Measurements from ENCODE around the gene TRIP4.
A peak's percentile ranks its signal among the peaks of the same experiment; 100 is the strongest.

Gene TRIP4

GRCh38 chr15:64438653-64439447 is 51.2 kb downstream of the TRIP4 start:
- H3K36me3 ChIP-seq (ENCODE audit: control insufficient read depth in 1 of 2, insufficient read depth in 2 of 2, low read depth in 1 of 2, low read length in 2 of 2) = peaks cover 8 to 19% of the 10 kb centered on the region in 2 experiments
- no peak overlapping the region for H3K23ac ChIP-seq (ENCODE audit: low read length in 2 of 2)
- H3K4me3 ChIP-seq (ENCODE audit: insufficient read depth in 1 of 2, low read depth in 1 of 2, low read length in 2 of 2) = no peak overlapping the region
- no peak overlapping the region for H2BK15ac ChIP-seq (ENCODE audit: low read depth, poor library complexity, severe bottlenecking)
- no peak overlapping the region for H3K4ac ChIP-seq (ENCODE audit: low read depth in 1 of 2, low read length in 2 of 2)
- H2BK5ac ChIP-seq (ENCODE audit: low read depth, low read length, poor library complexity, severe bottlenecking) = no peak overlapping the region
- peaks cover 7% of the 10 kb centered on the region for H3K79me1 ChIP-seq (replicated peaks; ENCODE audit: low read length, poor library complexity, severe bottlenecking)
- H2AFZ ChIP-seq (ENCODE audit: low read depth, low read length) = no peak overlapping the region
- H4K91ac ChIP-seq (ENCODE audit: low read length) = no peak overlapping the region
- no peak overlapping the region for H2BK120ac ChIP-seq (ENCODE audit: low read depth, low read length)
- no peak overlapping the region for H3K4me2 ChIP-seq (ENCODE audit: low read length, poor library complexity, severe bottlenecking)
- no peak overlapping the region for H2BK12ac ChIP-seq (ENCODE audit: low read length in 2 of 2)
- no peak overlapping the region for H3K14ac ChIP-seq (ENCODE audit: low read length in 2 of 2)
- no peak overlapping the region for H3K9ac ChIP-seq (ENCODE audit: low read length)
- 74% methylated on average over 5 of the region's 6 CpGs for WGBS
- H3K27me3 ChIP-seq (ENCODE audit: control insufficient read depth in 1 of 2, insufficient read depth in 1 of 2, low read length in 2 of 2) = no peaks in the 10 kb centered on the region
- no peak for DNase-seq
- no peak overlapping the region for H2AK5ac ChIP-seq (ENCODE audit: low read length, severe bottlenecking)
- no peaks in the 10 kb centered on the region for H3K4me1 ChIP-seq (ENCODE audit: control insufficient read depth, insufficient read depth, low read depth, low read length)
- no peaks in the 10 kb centered on the region for H3K9me3 ChIP-seq (ENCODE audit: control insufficient read depth, low read length)
- no peak overlapping the region for H3K27ac ChIP-seq (ENCODE audit: low read length, poor library complexity, severe bottlenecking)
- no peak overlapping the region for H4K8ac ChIP-seq (ENCODE audit: low read length)
- H3K18ac ChIP-seq (ENCODE audit: low read depth in 1 of 2, low read length in 2 of 2) = no peak overlapping the region

GRCh38 chr15:64441852-64442251 is 54.2 kb downstream of the TRIP4 start:
- no peak overlapping the region for H2AFZ ChIP-seq (ENCODE audit: low read depth, low read length)
- no peak overlapping the region for H2BK12ac ChIP-seq (ENCODE audit: low read length in 2 of 2)
- H3K4me2 ChIP-seq (ENCODE audit: low read length, poor library complexity, severe bottlenecking) = no peak overlapping the region
- no peak overlapping the region for H3K4me3 ChIP-seq (ENCODE audit: insufficient read depth in 1 of 2, low read depth in 1 of 2, low read length in 2 of 2)
- H2AK5ac ChIP-seq (ENCODE audit: low read length, severe bottlenecking) = no peak overlapping the region
- H2BK120ac ChIP-seq (ENCODE audit: low read depth, low read length) = no peak overlapping the region
- H3K14ac ChIP-seq (ENCODE audit: low read length in 2 of 2) = no peak overlapping the region
- no peak overlapping the region for H4K8ac ChIP-seq (ENCODE audit: low read length)
- no peak overlapping the region for H3K23ac ChIP-seq (ENCODE audit: low read length in 2 of 2)
- H3K9me3 ChIP-seq (ENCODE audit: control insufficient read depth, low read length) = no peaks in the 10 kb centered on the region
- 99% methylated on average over 3 of the region's 3 CpGs for WGBS
- H2BK5ac ChIP-seq (ENCODE audit: low read depth, low read length, poor library complexity, severe bottlenecking) = no peak overlapping the region
- no peak overlapping the region for H3K27ac ChIP-seq (ENCODE audit: low read length, poor library complexity, severe bottlenecking)
- H3K18ac ChIP-seq (ENCODE audit: low read depth in 1 of 2, low read length in 2 of 2) = no peak overlapping the region
- H3K36me3 ChIP-seq (ENCODE audit: control insufficient read depth in 1 of 2, insufficient read depth in 2 of 2, low read depth in 1 of 2, low read length in 2 of 2) = peaks cover 3 to 21% of the 10 kb centered on the region in 2 experiments
- DNase-seq = no peak
- H3K9ac ChIP-seq (ENCODE audit: low read length) = no peak overlapping the region
- H4K91ac ChIP-seq (ENCODE audit: low read length) = no peak overlapping the region
- peaks cover 5% of the 10 kb centered on the region for H3K79me1 ChIP-seq (replicated peaks; ENCODE audit: low read length, poor library complexity, severe bottlenecking)
- H3K27me3 ChIP-seq (ENCODE audit: control insufficient read depth in 1 of 2, insufficient read depth in 1 of 2, low read length in 2 of 2) = no peaks in the 10 kb centered on the region
- no peak overlapping the region for H2BK15ac ChIP-seq (ENCODE audit: low read depth, poor library complexity, severe bottlenecking)
- H3K4ac ChIP-seq (ENCODE audit: low read depth in 1 of 2, low read length in 2 of 2) = no peak overlapping the region
- no peaks in the 10 kb centered on the region for H3K4me1 ChIP-seq (ENCODE audit: control insufficient read depth, insufficient read depth, low read depth, low read length)

GRCh38 chr15:64443016-64443415 is 55.4 kb downstream of the TRIP4 start:
- Histone ChIP-seq H3K18ac (ENCODE audit: low read depth in 1 of 2, low read length in 2 of 2) (no peak overlapping the region), H3K4me1 (ENCODE audit: control insufficient read depth, insufficient read depth, low read depth, low read length) (no peaks in the 10 kb centered on the region), H2BK12ac (ENCODE audit: low read length in 2 of 2) (no peak overlapping the region), H2BK120ac (ENCODE audit: low read depth, low read length) (no peak overlapping the region), H3K23ac (ENCODE audit: low read length in 2 of 2) (no peak overlapping the region), H3K9me3 (ENCODE audit: control insufficient read depth, low read length) (no peaks in the 10 kb centered on the region), H3K4ac (ENCODE audit: low read depth in 1 of 2, low read length in 2 of 2) (no peak overlapping the region), H2AFZ (ENCODE audit: low read depth, low read length) (no peak overlapping the region), H4K91ac (ENCODE audit: low read length) (no peak overlapping the region), H3K4me2 (ENCODE audit: low read length, poor library complexity, severe bottlenecking) (no peak overlapping the region), H3K27ac (ENCODE audit: low read length, poor library complexity, severe bottlenecking) (peak overlapping the region; percentile 76), H2BK5ac (ENCODE audit: low read depth, low read length, poor library complexity, severe bottlenecking) (no peak overlapping the region), H3K4me3 (ENCODE audit: insufficient read depth in 1 of 2, low read depth in 1 of 2, low read length in 2 of 2) (no peak overlapping the region), H4K8ac (ENCODE audit: low read length) (no peak overlapping the region), H2AK5ac (ENCODE audit: low read length, severe bottlenecking) (peak overlapping the region; percentile 87), H3K14ac (ENCODE audit: low read length in 2 of 2) (no peak overlapping the region), H3K27me3 (ENCODE audit: control insufficient read depth in 1 of 2, insufficient read depth in 1 of 2, low read length in 2 of 2) (no peaks in the 10 kb centered on the region), H2BK15ac (ENCODE audit: low read depth, poor library complexity, severe bottlenecking) (no peak overlapping the region), H3K79me1 (replicated peaks; ENCODE audit: low read length, poor library complexity, severe bottlenecking) (peaks cover 10% of the 10 kb centered on the region), H3K9ac (ENCODE audit: low read length) (no peak overlapping the region), H3K36me3 (ENCODE audit: control insufficient read depth in 1 of 2, insufficient read depth in 2 of 2, low read depth in 1 of 2, low read length in 2 of 2) (peaks cover 7 to 28% of the 10 kb centered on the region in 2 experiments)
- 97% methylated on average over 2 of the region's 2 CpGs for WGBS
- no peak for DNase-seq

- Histone ChIP-seq H2BK15ac (ENCODE audit: low read depth, poor library complexity, severe bottlenecking) (no peak overlapping the region), H2AFZ (ENCODE audit: low read depth, low read length) (no peak overlapping the region), H3K4ac (ENCODE audit: low read depth in 1 of 2, low read length in 2 of 2) (no peak overlapping the region), H3K27ac (ENCODE audit: low read length, poor library complexity, severe bottlenecking) (peak overlapping the region; percentile 83), H2AK5ac (ENCODE audit: low read length, severe bottlenecking) (no peak overlapping the region), H3K4me2 (ENCODE audit: low read length, poor library complexity, severe bottlenecking) (no peak overlapping the region), H2BK12ac (ENCODE audit: low read length in 2 of 2) (no peak overlapping the region), H3K18ac (ENCODE audit: low read depth in 1 of 2, low read length in 2 of 2) (no peak overlapping the region), H3K4me1 (ENCODE audit: control insufficient read depth, insufficient read depth, low read depth, low read length) (peaks cover 2% of the 10 kb centered on the region), H3K14ac (ENCODE audit: low read length in 2 of 2) (no peak overlapping the region), H3K27me3 (ENCODE audit: control insufficient read depth in 1 of 2, insufficient read depth in 1 of 2, low read length in 2 of 2) (no peaks in the 10 kb centered on the region), H3K23ac (ENCODE audit: low read length in 2 of 2) (no peak overlapping the region), H3K9ac (ENCODE audit: low read length) (peak overlapping the region; percentile 53), H3K36me3 (ENCODE audit: control insufficient read depth in 1 of 2, insufficient read depth in 2 of 2, low read depth in 1 of 2, low read length in 2 of 2) (peaks cover 7 to 34% of the 10 kb centered on the region in 2 experiments), H2BK120ac (ENCODE audit: low read depth, low read length) (no peak overlapping the region), H3K9me3 (ENCODE audit: control insufficient read depth, low read length) (no peaks in the 10 kb centered on the region), H2BK5ac (ENCODE audit: low read depth, low read length, poor library complexity, severe bottlenecking) (peak overlapping the region; percentile 36), H3K4me3 (ENCODE audit: insufficient read depth in 1 of 2, low read depth in 1 of 2, low read length in 2 of 2) (no peak overlapping the region), H4K91ac (ENCODE audit: low read length) (no peak overlapping the region), H4K8ac (ENCODE audit: low read length) (no peak overlapping the region), H3K79me1 (replicated peaks; ENCODE audit: low read length, poor library complexity, severe bottlenecking) (peaks cover 11% of the 10 kb centered on the region)
- DNase-seq = peak; percentile 74
- 39% methylated on average over 3 of the region's 3 CpGs for WGBS
These were observed 56.3 kb downstream of the TRIP4 start for GRCh38 chr15:64443747-64444621.
